NCI-H2227 (cell line): ENCODE data around the gene LRP1B.

Experiments used
- DNase-seq: peaks from one replicate; lab custom pipeline; 2025; ENCODE audit not compliant: unreplicated experiment; lab: John Stamatoyannopoulos, UW

Gene LRP1B

DNA sequence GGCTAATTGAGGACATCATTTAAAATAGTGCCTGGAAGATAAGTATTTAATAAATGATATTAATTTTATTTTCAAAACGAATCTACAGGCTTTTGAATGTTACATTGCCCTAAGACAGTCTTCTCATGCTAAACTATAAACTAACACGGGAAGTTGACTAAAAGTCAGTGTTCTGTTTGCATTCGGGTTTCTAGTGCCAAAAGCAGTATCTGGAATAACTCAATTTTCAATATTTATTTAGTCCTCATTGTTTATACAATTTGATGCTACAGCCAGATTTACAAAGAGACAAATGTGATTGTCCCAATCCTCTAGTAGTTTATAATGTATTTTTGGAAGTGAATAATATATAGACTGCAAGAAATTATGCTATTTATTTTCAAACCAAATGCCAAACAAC, 429.2 kb downstream of the LRP1B start:
- no peak for DNase-seq

DNA sequence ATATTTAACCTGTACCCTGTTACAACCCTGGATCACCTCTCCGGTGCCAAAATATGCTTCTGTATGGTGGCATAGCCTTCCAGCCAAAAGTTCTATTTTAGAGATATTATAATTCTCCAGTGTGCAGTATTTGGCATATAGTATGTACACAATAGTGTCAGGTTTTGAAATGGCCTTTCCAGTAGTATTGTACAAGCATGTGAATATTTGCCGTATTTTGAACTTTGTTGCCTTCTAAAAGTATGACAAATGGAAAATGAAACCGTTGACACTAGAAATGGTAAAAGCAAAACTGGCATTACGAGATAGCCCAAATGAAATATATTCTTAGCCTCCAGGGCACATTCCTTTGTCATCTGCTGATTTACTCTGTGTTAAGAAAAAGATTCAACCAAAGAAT, 431.2 kb downstream of the LRP1B start:
- DNase-seq = no peak

DNA sequence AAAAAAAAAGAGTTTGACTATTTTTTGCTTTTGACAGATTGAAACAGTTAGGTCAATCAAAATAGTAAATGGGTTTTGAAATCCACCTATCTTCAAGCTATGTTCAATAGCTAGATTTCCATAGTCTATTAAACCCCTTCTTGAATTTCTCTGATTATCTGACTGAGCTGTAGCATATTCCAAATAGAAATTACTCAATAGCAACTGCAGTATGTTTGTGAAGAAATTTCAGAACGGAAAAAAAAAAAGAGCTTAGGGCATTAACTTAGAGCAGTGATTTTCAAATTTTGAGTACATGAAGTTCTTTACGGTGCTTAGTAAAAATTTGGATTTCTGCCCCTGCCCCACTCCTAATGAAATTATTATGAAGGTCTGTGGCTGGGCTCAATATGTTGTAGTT, 432.3 kb downstream of the LRP1B start:
- DNase-seq = no peak

DNA sequence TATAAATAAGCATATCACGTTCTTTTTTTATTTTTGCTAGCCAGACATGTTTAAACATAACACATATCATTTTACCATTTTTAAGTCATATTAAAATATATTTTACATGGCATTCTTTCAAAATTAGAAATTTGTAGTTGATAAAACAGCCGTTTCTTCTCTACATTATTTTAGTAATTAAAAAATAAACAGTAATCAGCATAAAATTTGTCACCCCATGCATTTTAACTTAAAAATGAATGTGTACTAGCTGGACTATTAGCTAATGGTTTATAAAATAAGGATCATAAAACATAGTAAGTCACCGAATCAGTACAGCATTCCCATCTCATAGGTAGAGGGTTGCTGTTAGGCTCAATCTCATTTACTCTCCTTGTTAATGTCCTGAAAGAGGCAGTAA, 433.8 kb downstream of the LRP1B start:
- DNase-seq = no peak

DNA sequence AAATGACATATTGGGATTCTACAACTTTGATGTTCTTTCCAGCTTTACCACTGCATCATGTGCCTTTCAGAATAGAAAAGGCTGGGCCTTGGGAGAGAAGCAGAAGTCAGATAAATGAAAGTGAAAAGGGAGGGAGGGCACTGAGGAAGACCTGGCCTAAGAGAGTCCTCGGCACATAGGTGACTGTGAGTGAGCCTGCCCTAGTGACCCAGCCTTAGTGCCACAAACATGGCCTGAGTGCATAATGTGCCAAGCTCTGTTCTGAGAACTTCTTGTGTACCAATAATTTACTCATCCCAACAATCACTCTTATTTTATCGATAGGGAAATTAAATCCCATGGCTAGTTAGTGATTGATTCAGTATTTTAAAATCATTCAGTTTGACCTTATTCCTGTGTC, 436.6 kb downstream of the LRP1B start:
- no peak for DNase-seq

DNA sequence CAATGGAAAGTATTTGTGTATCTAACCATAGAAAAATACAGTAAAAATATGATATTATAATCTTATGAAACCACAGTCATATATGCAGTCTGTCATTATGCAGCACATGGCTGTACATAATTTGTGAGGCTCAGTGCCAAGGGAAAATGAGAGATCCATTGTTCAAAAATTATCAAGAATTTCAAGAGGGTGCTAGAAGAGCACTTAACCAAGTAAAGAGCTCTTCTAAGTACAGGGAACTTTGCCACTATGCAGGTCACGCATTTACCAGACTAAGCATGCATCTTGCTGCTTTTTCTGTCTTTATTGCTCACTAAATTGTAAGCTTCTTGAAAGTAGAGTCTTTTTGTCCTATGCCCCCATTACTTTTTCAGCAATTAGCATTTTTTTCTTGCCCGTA, 438.0 kb downstream of the LRP1B start:
- DNase-seq = no peak

DNA sequence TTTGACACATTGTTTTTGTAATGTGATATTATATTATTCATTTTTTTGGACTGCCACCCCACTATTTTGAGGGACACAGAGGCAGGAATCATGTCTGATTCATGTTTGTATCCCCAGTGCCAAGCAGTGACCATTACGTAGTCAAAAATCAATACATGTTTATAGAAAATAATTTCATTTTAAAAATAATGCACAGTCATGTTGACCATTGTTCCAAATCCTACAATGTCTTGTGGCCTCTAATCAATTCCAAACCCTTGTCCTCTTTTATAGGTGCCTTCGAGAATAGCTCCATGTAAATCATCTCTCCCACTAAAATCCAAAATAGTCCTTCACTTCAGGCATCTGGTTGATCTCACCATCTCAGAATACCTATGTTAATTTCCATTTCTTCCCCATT, 454.7 kb downstream of the LRP1B start:
- no peak for DNase-seq

DNA sequence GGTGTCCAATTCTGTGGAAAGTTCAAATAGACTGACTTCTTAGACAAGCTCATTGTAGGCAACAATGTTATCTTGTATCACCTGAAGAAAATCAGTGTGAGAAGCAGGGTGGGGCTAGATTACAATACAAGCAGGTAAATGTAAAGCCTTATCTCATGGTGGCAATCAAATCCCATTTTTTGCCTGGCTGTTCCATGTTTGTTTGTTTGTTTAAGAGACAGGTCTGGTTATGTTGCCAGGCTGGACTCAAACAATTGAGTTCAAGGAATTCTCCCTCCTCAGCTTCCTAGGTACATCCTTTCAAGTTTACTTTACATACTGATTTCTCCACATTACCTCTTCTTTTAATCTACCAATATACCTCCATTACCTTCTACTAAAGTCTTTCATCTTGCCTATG, 464.6 kb downstream of the LRP1B start:
- DNase-seq = no peak

DNA sequence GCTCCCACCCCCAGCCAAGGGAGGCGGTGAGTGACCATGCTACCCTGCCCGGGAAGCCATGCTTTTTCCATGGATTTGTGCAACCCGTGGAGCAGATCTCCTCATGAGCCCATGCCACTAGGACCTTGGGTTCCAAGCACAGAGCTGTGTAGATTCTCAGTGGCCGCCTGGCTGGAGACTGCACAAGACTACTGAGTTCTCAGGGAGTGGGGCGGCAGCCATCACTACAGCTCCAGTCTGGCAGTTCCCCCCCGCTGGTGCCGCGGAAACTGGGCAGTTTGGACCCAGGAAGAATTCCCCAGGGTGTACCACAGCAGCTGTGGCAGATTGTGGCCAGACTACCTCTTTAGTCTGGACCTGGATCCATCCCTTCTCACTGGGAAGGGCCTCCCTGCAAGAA, 470.6 kb downstream of the LRP1B start:
- DNase-seq = no peak

DNA sequence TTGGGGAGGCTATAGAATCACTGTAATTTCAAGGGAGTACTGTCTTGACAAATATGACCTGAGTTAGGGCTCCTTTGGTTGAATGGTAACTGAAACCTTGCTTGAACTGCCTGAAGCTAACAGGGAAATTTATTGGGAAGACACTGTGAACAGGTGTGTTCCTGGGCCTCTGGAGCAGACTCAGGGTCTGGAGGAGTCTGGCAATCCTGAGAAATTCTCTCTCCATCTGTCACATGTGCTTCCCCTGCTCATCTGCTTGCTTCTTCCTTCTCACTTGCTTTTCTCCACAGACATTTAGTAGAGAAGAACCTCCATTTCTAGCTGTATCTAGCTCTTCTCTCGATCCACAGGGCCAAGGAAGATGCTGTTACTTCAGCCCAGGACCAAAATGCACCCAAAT, 476.5 kb downstream of the LRP1B start:
- no peak for DNase-seq

DNA sequence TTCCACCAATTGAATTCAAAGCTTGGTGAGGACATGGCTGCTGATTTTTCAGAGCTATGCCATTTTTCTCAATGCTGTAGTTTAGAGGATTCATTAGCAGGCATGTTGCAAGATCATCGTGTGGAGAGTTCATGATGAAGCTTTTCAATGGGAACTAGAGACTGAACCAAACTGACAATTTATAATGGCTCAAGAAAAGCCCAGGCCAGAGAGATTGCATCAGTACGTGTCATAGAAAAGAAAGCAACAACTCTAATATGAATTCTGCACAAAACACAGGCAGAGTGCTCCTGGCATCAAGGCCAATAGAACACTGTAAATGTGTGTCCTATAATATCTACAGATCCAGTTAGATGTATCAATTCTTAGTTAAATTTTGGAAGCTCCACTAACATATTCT, 477.6 kb downstream of the LRP1B start:
- DNase-seq = no peak

DNA sequence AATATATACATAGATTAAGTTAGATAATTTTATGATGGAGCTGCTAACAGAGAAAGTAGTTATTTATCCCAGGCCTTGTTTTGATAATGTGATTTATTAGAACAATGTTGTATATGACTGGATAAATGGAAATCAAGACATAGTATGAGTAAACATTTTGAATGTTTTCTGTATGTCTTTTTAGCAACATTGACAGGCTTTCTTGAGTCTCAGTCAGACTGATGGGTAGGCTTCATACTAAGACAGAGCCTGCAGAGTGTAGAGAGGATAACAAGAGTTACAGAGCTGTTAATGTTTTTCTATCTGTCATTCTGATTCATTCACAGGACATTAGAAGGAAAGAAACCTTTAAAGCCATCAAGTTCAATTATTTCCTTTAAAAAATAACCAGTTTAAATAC, 478.5 kb downstream of the LRP1B start:
- no peak for DNase-seq

DNA sequence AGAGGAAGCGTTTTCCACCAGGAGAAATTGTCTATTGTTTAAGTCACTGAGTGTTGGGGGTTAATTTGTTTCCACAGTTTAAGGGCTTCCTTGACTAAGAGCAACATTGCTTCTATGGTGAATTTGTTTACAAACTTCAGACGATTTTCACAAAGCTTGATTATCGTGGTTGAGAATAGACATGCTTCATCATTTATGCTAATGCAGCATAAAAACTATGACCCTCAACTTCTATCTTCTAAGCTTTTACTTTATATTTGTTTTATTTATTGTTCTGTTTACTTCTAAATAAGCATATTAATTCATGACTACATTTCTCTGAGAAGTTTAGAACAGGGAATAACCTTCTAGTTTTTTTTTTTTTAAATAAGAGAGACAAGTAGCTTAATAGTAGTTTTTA, 483.5 kb downstream of the LRP1B start:
- DNase-seq = no peak

DNA sequence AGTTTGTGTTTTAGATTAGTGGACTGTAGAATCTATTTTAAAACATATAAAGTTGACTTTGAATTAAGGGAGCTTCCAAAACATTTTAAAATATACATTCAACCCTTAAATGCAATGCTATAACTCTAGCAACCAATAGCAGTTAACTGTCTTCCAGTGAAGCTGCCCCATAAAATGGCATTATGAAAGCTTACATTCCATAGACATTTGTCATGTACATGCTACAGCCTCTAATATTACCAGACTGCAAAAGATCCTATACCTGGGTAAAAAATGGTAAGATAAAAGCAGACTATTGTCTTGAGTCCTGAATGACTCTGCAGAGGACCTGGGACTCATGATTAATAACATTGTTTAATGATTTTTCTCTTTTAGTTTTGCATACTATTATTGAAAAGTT, 489.4 kb downstream of the LRP1B start:
- no peak for DNase-seq

DNA sequence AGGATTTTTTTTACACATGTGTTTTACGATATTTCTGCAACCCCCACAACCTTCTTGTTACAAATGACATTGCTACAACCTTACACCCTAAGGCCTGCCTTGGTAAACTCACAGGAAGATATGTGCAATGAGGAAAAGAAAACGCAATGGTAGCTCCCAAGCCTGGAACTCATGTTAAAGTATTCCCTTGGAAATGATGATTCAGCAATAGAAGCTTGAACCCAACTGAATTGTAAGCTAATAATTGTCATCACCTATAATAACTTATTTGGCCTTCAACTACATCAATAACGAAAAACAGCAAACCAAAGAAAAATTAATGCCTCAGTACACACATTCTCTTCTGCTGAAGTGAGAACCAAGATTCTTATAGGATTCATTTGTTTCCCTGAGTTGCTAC, 491.0 kb downstream of the LRP1B start:
- no peak for DNase-seq

DNA sequence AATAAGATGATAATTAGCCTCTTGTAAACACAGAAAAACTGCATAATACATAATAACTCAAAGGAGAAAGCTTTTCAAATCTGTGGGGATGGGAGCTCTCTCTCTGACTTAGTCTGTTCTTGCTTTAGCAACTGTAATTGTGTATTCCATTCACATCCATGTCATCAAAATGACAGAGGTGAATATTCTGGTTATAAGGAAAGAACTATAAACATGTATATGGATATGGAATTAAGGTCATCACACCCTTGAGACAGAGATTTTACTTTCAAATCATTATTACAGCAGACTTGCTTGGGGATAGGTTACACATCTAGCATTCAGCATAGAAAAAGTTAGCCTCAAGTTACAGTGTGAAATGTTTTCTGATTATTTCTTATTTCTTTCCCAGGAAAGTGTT, 497.7 kb downstream of the LRP1B start:
- DNase-seq = no peak

DNA sequence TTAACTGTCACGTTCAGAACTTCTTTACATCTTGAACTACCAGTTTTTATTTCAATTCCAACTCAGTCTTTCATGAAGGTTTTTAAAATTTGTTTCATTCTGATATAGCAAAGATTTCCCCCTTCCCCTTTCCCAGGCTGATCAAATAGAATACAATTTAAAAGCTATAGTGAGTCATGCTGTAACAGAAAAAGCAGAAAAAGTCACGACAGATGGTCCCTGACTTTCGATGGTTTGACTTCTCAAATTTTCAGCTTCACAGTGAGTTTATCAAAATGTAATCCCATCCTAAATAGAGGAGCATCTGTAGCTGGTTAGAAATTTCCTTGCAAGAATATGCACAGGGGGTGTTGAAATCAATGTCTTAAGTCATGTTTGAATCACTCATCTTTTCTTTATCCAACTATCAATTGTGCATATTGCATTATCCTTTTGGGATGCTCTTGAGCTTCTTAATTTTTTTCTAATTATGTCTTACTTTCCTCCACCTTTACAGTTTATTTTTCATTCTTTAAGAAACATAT, 500.3 kb downstream of the LRP1B start:
- no peak for DNase-seq

DNA sequence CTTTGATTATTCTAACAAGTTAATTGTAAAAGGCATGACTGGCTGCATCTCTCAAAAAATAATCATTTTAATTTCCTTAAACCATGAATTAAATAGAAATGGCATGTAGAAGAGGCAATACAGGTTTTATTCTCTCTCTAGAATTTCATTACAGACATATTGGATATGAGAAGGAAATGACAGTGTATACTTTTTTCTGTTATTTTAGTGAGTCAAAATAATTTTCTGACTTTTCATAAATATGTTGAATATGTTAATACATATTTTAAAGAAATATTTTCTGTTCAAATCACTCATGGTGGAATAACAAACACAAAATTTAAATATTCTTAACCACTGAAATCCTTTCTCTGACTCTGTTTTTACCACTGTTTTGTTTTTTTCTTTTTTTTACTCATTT, 510.4 kb downstream of the LRP1B start:
- no peak for DNase-seq

DNA sequence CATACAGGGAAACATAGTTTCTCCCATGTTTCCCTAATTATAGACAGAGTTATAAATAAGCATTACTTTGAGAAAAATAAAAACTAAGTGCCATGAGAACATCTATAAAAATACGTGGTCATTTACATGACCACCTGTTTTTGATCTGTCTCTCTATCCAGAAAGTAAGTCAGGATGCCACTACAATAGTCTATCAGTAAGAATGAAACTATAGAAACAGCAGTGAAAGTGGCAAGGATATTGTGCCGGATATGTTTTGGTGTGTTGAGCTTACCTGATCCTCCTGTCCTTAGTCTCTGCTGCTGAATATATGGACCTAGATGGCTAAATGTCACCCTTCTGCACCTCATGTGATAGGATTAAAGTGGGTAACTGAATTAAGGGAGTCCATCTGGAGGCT, 512.4 kb downstream of the LRP1B start:
- DNase-seq = no peak

DNA sequence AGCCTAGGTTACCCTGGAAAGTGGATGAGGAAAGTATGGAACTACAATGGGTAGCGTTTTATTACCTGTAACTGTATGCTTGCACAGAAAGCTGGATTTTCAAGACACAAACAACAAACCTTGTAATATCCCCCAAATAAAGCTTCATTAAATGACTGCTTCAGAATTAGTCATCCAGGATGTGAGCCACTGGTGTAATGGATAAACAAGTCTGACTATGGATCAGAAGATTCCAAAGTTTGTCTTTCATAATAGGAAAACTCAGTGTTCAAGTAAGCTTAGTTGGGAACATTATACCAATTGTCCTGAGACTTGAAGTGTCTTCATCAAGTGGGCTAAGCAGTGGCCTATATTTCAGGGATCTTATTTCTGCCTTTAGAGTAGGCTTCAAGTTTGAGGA, 518.8 kb downstream of the LRP1B start:
- no peak for DNase-seq

DNA sequence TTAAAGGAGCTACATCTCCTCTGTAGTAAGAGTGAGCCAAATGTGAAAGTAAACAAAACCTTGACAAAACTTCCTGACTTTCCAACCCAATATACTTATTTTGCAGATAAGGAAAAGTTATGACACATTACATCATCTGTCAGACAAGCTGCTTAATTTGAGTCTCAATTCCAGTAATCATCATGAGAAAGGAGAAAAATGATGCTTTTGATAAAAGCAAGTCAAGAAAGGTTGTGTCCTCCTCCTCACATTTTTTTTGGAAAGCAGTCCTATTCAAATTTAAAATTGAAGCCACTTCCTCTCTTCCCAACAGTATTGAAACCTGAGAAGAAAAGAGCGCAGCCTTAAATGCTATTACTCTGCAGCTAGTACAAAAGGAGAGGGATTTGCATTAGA, 519.6 kb downstream of the LRP1B start:
- no peak for DNase-seq

DNA sequence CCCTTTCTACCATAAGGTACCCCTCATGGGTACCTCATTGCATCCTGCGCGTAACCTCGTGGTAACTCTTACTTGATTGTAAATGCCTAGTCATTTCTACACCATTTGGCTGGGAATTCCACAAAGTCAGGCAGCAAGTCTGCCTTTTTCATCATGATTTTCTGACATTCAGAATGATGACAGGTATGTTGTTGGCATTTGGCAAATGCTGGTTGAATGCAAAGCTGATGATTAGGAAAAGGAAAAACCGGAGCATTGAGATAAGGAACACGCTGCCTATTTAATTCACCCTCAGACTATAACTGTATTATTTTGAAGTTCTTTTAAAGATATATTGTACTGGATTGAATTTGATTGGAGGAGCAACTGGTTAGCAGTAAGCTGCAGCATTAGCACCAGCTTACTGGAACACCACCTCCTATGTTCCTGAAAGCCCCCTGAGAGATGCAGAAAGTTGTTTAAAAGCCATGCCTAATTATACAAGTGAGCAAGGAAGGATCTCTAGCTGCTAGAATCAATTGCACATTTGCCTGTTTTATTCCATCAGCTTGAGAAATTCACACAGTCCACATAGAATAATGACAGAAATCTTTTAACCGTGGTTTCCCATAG, 520.1 kb downstream of the LRP1B start:
- no peak for DNase-seq

DNA sequence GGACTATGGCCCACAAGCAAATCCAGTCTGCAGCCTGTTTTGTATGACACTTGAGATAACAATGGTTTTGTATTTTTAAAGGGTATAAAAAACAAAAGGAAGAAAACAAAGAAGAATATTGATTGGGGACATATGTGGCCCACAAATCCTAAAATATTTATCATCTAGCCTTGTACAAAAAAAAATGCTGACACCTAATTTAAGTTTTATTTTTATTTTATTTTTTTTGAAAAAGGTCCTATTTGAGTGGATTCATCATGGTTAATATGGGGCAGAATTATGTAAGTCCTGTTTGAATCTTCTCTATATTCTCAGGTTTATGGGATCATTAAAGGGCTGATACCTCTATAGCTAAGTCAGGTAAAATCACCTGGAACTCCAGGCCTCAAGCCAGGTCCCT, 525.7 kb downstream of the LRP1B start:
- no peak for DNase-seq
